KMS-11 (cell line): ENCODE results near the gene KIAA0319L.

Source experiments
- H2AFZ ChIP-seq: fragments of 200-600 bp; sonication (generic); 2 replicates; pipeline ENCODE4 v1.6.1; 2016; ENCODE audit warnings: antibody characterized with exemption, mixed run types, low read depth
- H3K27ac ChIP-seq: fragments of 200-600 bp; sonication (generic); 2 replicates; pipeline ENCODE4 v1.6.1; 2016; ENCODE audit warnings: mild to moderate bottlenecking, mixed run types
- H3K27me3 ChIP-seq: fragments of 200-600 bp; sonication (generic); 2 replicates; pipeline ENCODE4 v1.6.1; 2017; ENCODE audit warnings: mild to moderate bottlenecking, low read depth, mixed run types, moderate library complexity; ENCODE audit not compliant: insufficient read depth
- H3K36me3 ChIP-seq: fragments of 200-600 bp; sonication (generic); 2 replicates; pipeline ENCODE4 v1.6.1; 2017; ENCODE audit warnings: mild to moderate bottlenecking, mixed run types; ENCODE audit not compliant: insufficient read depth
- H3K4me1 ChIP-seq: fragments of 200-600 bp; sonication (generic); 2 replicates; pipeline ENCODE4 v1.6.1; 2016; ENCODE audit warnings: mild to moderate bottlenecking, low read depth, mixed run types; ENCODE audit not compliant: poor library complexity, severe bottlenecking
- H3K4me2 ChIP-seq: fragments of 200-600 bp; sonication (generic); 2 replicates; pipeline ENCODE4 v1.7.0; 2016; ENCODE audit warnings: mild to moderate bottlenecking, mixed run types
- H3K4me3 ChIP-seq: fragments of 200-600 bp; sonication (generic); IDR thresholded peaks from 2 replicates; pipeline ENCODE4 v1.6.1; 2017; ENCODE audit warnings: low read depth, low read length, mixed read lengths; ENCODE audit not compliant: insufficient read depth
- H3K79me2 ChIP-seq: fragments of 200-600 bp; sonication (generic); 2 replicates; pipeline ENCODE4 v1.6.1; 2016; ENCODE audit warnings: low read depth, mixed run types; ENCODE audit not compliant: insufficient read depth
- H3K9ac ChIP-seq: fragments of 200-600 bp; sonication (generic); 2 replicates; pipeline ENCODE4 v1.6.1; 2016; ENCODE audit warnings: mild to moderate bottlenecking, mixed run types
- H4K20me1 ChIP-seq: fragments of 200-600 bp; sonication (generic); 2 replicates; pipeline ENCODE4 v1.6.1; 2016; ENCODE audit warnings: mild to moderate bottlenecking, mixed run types; ENCODE audit not compliant: insufficient read depth
- TF ChIP-seq, protein P1 (sequence below): fragments of 200-600 bp; sonication (generic); conservative IDR thresholded peaks from 2 replicates; pipeline ENCODE4 v1.6.1; 2017; ENCODE audit warnings: low read depth, mild to moderate bottlenecking, antibody characterized with exemption, low read length, moderate library complexity, mixed read lengths

The KIAA0319L gene

DNA sequence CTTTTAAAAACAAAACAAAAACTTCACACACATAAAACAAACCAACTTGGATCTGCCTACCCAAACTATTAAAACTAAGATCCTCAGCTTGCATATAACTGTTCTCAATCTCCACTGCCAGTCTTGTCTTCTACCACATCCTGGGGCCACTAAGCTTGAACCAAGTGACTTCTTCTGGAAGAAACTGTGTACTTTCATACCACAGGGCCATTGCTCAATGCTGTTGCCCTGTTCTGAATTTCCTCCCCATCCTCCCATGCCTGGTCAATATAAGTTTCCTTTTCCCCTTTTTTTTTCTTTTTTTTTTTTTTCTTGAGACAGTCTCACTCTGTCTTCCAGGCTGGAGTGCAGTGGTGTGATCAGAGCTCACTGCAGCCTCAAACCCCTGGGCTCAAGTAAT is 109.9 kb downstream of the KIAA0319L start:
- TF ChIP-seq, protein P1, sequence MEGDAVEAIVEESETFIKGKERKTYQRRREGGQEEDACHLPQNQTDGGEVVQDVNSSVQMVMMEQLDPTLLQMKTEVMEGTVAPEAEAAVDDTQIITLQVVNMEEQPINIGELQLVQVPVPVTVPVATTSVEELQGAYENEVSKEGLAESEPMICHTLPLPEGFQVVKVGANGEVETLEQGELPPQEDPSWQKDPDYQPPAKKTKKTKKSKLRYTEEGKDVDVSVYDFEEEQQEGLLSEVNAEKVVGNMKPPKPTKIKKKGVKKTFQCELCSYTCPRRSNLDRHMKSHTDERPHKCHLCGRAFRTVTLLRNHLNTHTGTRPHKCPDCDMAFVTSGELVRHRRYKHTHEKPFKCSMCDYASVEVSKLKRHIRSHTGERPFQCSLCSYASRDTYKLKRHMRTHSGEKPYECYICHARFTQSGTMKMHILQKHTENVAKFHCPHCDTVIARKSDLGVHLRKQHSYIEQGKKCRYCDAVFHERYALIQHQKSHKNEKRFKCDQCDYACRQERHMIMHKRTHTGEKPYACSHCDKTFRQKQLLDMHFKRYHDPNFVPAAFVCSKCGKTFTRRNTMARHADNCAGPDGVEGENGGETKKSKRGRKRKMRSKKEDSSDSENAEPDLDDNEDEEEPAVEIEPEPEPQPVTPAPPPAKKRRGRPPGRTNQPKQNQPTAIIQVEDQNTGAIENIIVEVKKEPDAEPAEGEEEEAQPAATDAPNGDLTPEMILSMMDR, result no peak
- Histone ChIP-seq H3K4me1 (no peaks in the 10 kb centered on the region), H2AFZ (no peak overlapping the region), H3K27ac (no peak overlapping the region), H4K20me1 (no peaks in the 10 kb centered on the region), H3K9ac (no peak overlapping the region), H3K4me3 (no peak overlapping the region), H3K4me2 (no peak overlapping the region), H3K79me2 (no peaks in the 10 kb centered on the region), H3K36me3 (no peaks in the 10 kb centered on the region), H3K27me3 (no peaks in the 10 kb centered on the region)

DNA sequence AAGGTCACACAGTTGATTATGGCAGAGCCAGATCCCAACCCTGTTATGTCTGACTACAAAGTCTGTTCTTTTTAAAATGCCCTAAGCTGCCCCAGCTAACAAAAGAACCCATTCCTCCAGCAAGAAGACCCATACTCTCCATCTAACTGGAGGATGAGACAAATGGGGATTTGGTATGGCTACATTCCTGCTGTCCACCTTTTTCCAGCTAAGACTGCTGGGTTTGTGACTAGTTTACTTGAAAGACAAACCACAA is 112.8 kb downstream of the KIAA0319L start:
- TF ChIP-seq, protein P1, result no peak
- Histone ChIP-seq H4K20me1 (no peaks in the 10 kb centered on the region), H3K4me2 (no peak overlapping the region), H2AFZ (no peak overlapping the region), H3K4me1 (no peaks in the 10 kb centered on the region), H3K79me2 (no peaks in the 10 kb centered on the region), H3K4me3 (no peak overlapping the region), H3K27me3 (no peaks in the 10 kb centered on the region), H3K36me3 (no peaks in the 10 kb centered on the region), H3K27ac (no peak overlapping the region), H3K9ac (no peak overlapping the region)

DNA sequence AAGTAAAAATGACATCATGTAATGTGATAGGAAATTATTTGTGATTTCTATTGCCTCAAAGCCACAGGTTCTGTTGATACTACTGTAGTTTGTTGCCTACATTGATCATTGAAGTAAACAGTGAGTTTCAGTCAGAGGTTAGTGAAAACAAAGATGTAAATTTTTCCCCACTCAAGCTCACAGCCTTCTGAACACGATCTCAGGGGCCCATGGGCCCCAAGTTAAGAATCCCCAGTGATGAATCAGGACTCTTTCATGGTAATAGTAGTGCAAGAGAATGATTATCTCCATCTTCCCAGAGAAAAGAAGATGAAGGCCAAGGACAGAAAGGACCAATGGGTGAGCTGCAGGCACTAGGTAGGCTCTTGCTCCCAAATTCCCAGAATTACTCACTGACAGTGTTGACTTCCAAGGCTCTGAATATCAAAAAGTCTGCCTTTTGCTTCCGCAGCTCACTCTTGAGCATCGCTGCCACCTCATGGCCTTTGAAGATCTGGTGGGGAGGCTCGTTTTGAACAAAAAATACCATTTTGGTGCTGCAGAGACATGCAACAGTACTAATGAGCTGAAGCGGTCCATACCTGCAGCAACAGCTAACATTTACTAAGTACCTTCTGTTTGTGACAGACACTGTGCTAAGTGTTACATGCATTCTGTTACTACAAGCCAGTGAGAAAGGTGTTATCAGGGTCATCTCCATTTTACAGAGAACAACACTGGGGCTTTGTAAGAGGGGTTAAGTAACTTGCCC is 113.3 kb downstream of the KIAA0319L start:
- Histone ChIP-seq H3K27me3 (no peaks in the 10 kb centered on the region), H3K27ac (no peak overlapping the region), H3K4me1 (no peaks in the 10 kb centered on the region), H3K4me3 (no peak overlapping the region), H2AFZ (no peak overlapping the region), H3K79me2 (no peaks in the 10 kb centered on the region), H3K36me3 (no peaks in the 10 kb centered on the region), H3K4me2 (no peak overlapping the region), H4K20me1 (no peaks in the 10 kb centered on the region), H3K9ac (no peak overlapping the region)
- TF ChIP-seq, protein P1, result no peak

DNA sequence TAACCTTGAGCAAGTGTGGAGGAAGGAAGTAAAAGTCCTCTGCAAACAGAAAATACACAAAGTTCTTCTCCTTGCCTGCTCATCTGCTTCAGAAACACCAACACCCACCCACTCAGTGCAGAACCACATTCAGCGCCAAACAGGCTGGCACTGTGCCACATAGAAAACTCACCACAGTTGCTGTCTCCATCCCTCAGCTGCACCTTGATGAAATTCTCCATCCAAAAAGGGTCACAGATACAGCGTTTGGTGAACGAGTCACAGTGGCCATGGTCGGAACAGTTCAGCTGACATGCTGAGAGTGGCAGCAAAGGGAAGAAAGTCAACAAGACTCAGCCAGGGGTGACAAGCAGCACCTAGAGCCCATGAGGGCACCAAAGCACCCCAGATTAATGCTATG is 114.5 kb downstream of the KIAA0319L start:
- Histone ChIP-seq H4K20me1 (no peaks in the 10 kb centered on the region), H3K9ac (no peak overlapping the region), H2AFZ (no peak overlapping the region), H3K4me2 (no peak overlapping the region), H3K36me3 (no peaks in the 10 kb centered on the region), H3K79me2 (no peaks in the 10 kb centered on the region), H3K27ac (no peak overlapping the region), H3K27me3 (no peaks in the 10 kb centered on the region), H3K4me3 (no peak overlapping the region), H3K4me1 (no peaks in the 10 kb centered on the region)
- TF ChIP-seq, protein P1, result no peak
